CD4-positive, alpha-beta T cell (primary cell): Measurements from ENCODE around the gene PTGS1. TPM values are rescaled to one million over a fixed set of nuclear protein-coding genes. Genes with fewer than 3 reads are reported as not detected.

Source experiments
- ATAC-seq: fragments of 200-7000 bp; cut with Tn5 transposase; one replicate; pipeline ENCODE4 v1.10.0; 2022; ENCODE audit warnings: mild to moderate bottlenecking; ENCODE audit not compliant: poor library complexity
- CTCF ChIA-PET: fragments of 350-600 bp; sonication (Branson Sonifier 250); formaldehyde crosslinking; loops from one replicate; lab custom pipeline; 2021; ENCODE audit warnings: antibody characterized with exemption, inconsistent platforms; lab: Charles Lee
- POLR2A ChIA-PET: fragments of 350-600 bp; sonication (Branson Sonifier 250); formaldehyde crosslinking; loops from one replicate; lab custom pipeline; 2021; ENCODE audit warnings: antibody characterized with exemption, inconsistent platforms; lab: Charles Lee
- DNase-seq, 14 experiments: peaks; one replicate each; pipeline ENCODE4 v3.0.0-alpha.2; 2013 to 2020; ENCODE audit warnings: mixed read lengths in 2 of 14
- H3K27ac ChIP-seq, 2 donors: one replicate each; pipeline versions ENCODE4 v1.5.1 to v1.7.0; 2013; ENCODE audit warnings: low read length in 2 of 2, low read depth in 1 of 2, mild to moderate bottlenecking in 1 of 2
- H3K27me3 ChIP-seq, 2 experiments: 1 replicate in 1 of 2; 2 replicates in 1 of 2; pipeline versions ENCODE4 v1.6.1 to v1.7.0; 2013; ENCODE audit warnings: low read length in 2 of 2, control low read depth in 1 of 2, mild to moderate bottlenecking in 1 of 2, moderate library complexity in 1 of 2; ENCODE audit not compliant: insufficient read depth in 2 of 2, control insufficient read depth in 1 of 2
- H3K36me3 ChIP-seq: one replicate; pipeline ENCODE4 v1.6.1; 2013; ENCODE audit warnings: low read length, control low read depth; ENCODE audit not compliant: insufficient read depth
- H3K4me1 ChIP-seq: one replicate; pipeline ENCODE4 v1.6.1; 2013; ENCODE audit warnings: low read length, control low read depth; ENCODE audit not compliant: insufficient read depth
- H3K4me3 ChIP-seq: one replicate; pipeline ENCODE4 v1.5.1; 2013; ENCODE audit warnings: mild to moderate bottlenecking, low read length, moderate library complexity
- H3K9me3 ChIP-seq, 2 experiments: 1 replicate in 1 of 2; 2 replicates in 1 of 2; pipeline versions ENCODE4 v1.6.1 to v1.7.0; 2013; ENCODE audit warnings: low read length in 2 of 2, mild to moderate bottlenecking in 2 of 2, control low read depth in 1 of 2, moderate library complexity in 1 of 2; ENCODE audit not compliant: control insufficient read depth in 1 of 2, insufficient read depth in 1 of 2
- H3K27ac Mint-ChIP-seq: one replicate; pipeline ENCODE4 v1.8.0; 2020; ENCODE audit warnings: mixed read lengths
- H3K27me3 Mint-ChIP-seq: one replicate; pipeline ENCODE4 v1.8.0; 2021; ENCODE audit warnings: mixed read lengths
- H3K36me3 Mint-ChIP-seq: one replicate; pipeline ENCODE4 v1.8.0; 2021; ENCODE audit warnings: low read depth, mixed read lengths
- H3K4me1 Mint-ChIP-seq: one replicate; pipeline ENCODE4 v1.8.0; 2021; ENCODE audit warnings: low read depth, mixed read lengths
- H3K4me3 Mint-ChIP-seq: one replicate; pipeline ENCODE4 v1.8.0; 2020; ENCODE audit warnings: mild to moderate bottlenecking, mixed read lengths
- H3K9me3 Mint-ChIP-seq: one replicate; pipeline ENCODE4 v1.8.0; 2020; ENCODE audit warnings: mixed read lengths
- CTCF ChIP-seq: fragments of 200-600 bp; IDR thresholded peaks from one replicate; pipeline ENCODE4 v1.8.0; 2022; ENCODE audit warnings: antibody characterized with exemption, mild to moderate bottlenecking
- intact Hi-C, 2 experiments: fragments of 100-400 bp; cut with DNase I in 1 of 2; cut with micrococcal nuclease in 1 of 2; formaldehyde crosslinking; loops; one replicate each; pipeline versions ENCODE4 v1.15.1 to v1.9.0; 2023 to 2025; cut with DNase I, micrococcal nuclease
- total RNA-seq, 174 experiments: library from RNA in 2 of 174; stranded (reverse) in 2 of 174; gene quantifications; one replicate each; pipeline ENCODE4 v1.2.3 and lab custom pipeline; 2021 to 2026

The PTGS1 gene
- total RNA-seq, 2 experiments from 2014 or later: 0.14 to 0.27 TPM

DNA sequence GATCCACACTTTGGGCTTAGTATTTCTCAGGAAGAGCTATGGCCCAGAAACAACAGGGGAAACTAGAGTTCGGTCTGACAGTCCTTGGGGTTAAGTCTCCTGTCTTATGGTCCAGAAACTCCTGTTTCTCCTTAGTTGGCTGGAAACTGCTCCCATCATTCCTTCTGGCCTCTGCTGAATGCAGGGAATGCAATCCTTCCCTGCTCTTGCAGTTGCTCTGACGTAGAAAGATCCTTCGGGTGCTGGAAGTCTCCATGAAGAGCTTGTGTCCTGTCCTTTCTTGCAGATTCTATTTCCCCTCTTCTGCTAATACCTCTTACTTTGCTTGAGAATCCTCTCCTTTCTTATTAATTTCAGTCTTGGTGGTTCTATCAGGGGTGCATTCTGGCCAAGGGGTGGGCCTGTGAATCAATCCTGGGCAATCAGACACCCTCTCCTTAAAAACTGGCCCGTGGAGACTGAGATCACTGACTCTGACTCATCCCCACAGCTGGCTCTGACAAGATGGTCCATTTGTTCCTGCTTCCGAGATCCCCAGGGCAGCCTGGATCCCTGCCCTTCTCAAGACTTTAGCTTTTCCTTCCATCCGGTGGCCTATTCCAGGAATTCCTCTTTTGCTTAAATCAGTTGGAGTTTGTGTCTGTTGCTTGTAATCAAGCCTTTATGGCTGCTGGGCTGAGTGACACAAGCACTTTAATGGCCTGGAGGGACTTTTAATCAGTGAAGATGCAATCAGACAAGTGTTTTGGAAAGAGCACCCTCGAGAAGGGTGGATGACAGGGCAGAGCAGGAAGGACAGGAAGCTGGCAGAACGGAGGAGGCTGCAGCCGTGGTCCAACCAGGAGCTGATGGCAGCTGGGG is 23.7 kb downstream of the PTGS1 start:
- H3K36me3 Mint-ChIP-seq: no peaks in the 10 kb centered on the region
- POLR2A ChIA-PET: no interaction called here
- CTCF ChIA-PET: no interaction called here

GRCh38 chr9:122396614-122397148 is 25.9 kb downstream of the PTGS1 start:
- Mint-ChIP-seq H3K27ac (no peak overlapping the region), H3K9me3 (peaks cover 6% of the 10 kb centered on the region), H3K27me3 (peaks cover 26% of the 10 kb centered on the region), H3K4me3 (no peak overlapping the region), H3K4me1 (no peaks in the 10 kb centered on the region), H3K36me3 (no peaks in the 10 kb centered on the region)
- ChIA-PET CTCF (no interaction called here), POLR2A (no interaction called here)
- Histone ChIP-seq H3K9me3 (peaks cover 8 to 14% of the 10 kb centered on the region in 2 experiments), H3K4me3 (no peak overlapping the region), H3K4me1 (no peaks in the 10 kb centered on the region), H3K27ac (no peak overlapping the region), H3K36me3 (no peaks in the 10 kb centered on the region), H3K27me3 (peaks cover 0 to 3% of the 10 kb centered on the region in 2 experiments)
- ATAC-seq (no peak), DNase-seq (no peak)
- TF ChIP-seq CTCF: no peak
- intact Hi-C loops: no loop called here

More for the DNA sequence above, 23.7 kb downstream of the PTGS1 start:
- DNase-seq (no peak), ATAC-seq (no peak)
- no peak overlapping the region for H3K4me3 ChIP-seq
- Mint-ChIP-seq H3K27me3 (peaks cover 32% of the 10 kb centered on the region), H3K9me3 (peaks cover 6% of the 10 kb centered on the region), H3K4me1 (no peaks in the 10 kb centered on the region), H3K27ac (no peak overlapping the region), H3K4me3 (no peak overlapping the region)
- H3K36me3 ChIP-seq: no peaks in the 10 kb centered on the region
- no peaks in the 10 kb centered on the region for H3K4me1 ChIP-seq
- no peak for TF ChIP-seq CTCF
- H3K27me3 ChIP-seq: peaks cover 0 to 10% of the 10 kb centered on the region in 2 experiments
- H3K9me3 ChIP-seq: peaks cover 3 to 8% of the 10 kb centered on the region in 2 experiments
- intact Hi-C loops: no loop called here
- H3K27ac ChIP-seq: no peak overlapping the region

DNA sequence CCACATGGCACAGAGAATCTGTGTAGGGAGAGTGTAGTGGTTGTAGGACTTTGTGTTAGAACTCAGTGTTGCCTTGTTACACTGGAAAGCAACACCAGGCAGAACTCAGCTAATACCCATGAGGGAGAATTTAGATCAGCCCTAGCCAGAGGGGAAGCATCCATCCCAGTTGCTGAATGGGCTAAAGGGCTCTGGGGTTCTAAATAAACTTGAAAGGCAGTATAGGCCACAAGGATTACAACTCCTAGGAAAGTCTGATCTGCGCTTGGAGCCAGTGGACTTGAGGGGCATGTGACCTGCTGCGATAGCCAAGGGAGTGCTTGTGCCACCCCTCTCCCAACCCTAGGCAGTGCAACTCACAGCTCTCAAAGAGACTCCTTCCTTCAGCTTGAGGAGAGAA is 26.9 kb downstream of the PTGS1 start:
- Mint-ChIP-seq H3K27ac (no peak overlapping the region), H3K4me3 (no peak overlapping the region), H3K9me3 (peaks cover 6% of the 10 kb centered on the region), H3K36me3 (no peaks in the 10 kb centered on the region), H3K4me1 (no peaks in the 10 kb centered on the region), H3K27me3 (peaks cover 28% of the 10 kb centered on the region)
- ChIA-PET CTCF (no interaction called here), POLR2A (no interaction called here)
- ATAC-seq: no peak
- TF ChIP-seq CTCF: no peak
- Histone ChIP-seq H3K27me3 (no peaks in the 10 kb centered on the region), H3K4me1 (no peaks in the 10 kb centered on the region), H3K9me3 (peaks cover 8 to 14% of the 10 kb centered on the region in 2 experiments), H3K36me3 (no peaks in the 10 kb centered on the region), H3K27ac (no peak overlapping the region), H3K4me3 (no peak overlapping the region)
- intact Hi-C loops: no loop called here
- no peak for DNase-seq
